ENCODE data around the gene CD6. TPM values are rescaled to one million over a fixed set of nuclear protein-coding genes. Genes with fewer than 3 reads are reported as not detected.
A peak's percentile ranks its signal among the peaks of the same experiment; 100 is the strongest.

The CD6 gene
- total RNA-seq, 1 donor from 2014 or later, result not detected

GRCh38 chr11:60994541-60995080 is 23.1 kb downstream of the CD6 start:
- Histone ChIP-seq H3K36me3 (ENCODE audit: control insufficient read depth, insufficient read depth, low read length) (no peaks in the 10 kb centered on the region), H3K27me3 (ENCODE audit: control insufficient read depth, insufficient read depth, low read length) (peaks cover 3% of the 10 kb centered on the region), H3K4me3 (ENCODE audit: low read depth, low read length) (no peak overlapping the region)
- TF ChIP-seq CTCF (IDR thresholded peaks at IDR 0.05; ENCODE audit: insufficient read depth, low read length, severe bottlenecking), result no peak
- no peak for FAIRE-seq
- no peak for DNase-seq (ENCODE audit: low read depth)

GRCh38 chr11:60995798-60996197 is 24.3 kb downstream of the CD6 start:
- no peak overlapping the region for H3K4me3 ChIP-seq (ENCODE audit: low read depth, low read length)
- no peak for TF ChIP-seq CTCF (IDR thresholded peaks at IDR 0.05; ENCODE audit: insufficient read depth, low read length, severe bottlenecking)
- FAIRE-seq (peak; percentile 62), DNase-seq (ENCODE audit: low read depth) (peak; percentile 31)
- H3K36me3 ChIP-seq (ENCODE audit: control insufficient read depth, insufficient read depth, low read length), result no peaks in the 10 kb centered on the region
- peaks cover 4% of the 10 kb centered on the region for H3K27me3 ChIP-seq (ENCODE audit: control insufficient read depth, insufficient read depth, low read length)

GRCh38 chr11:60996381-60997138 is 25.1 kb downstream of the CD6 start:
- Histone ChIP-seq H3K27me3 (ENCODE audit: control insufficient read depth, insufficient read depth, low read length) (peaks cover 4% of the 10 kb centered on the region), H3K4me3 (ENCODE audit: low read depth, low read length) (no peak overlapping the region), H3K36me3 (ENCODE audit: control insufficient read depth, insufficient read depth, low read length) (no peaks in the 10 kb centered on the region)
- TF ChIP-seq CTCF (IDR thresholded peaks at IDR 0.05; ENCODE audit: insufficient read depth, low read length, severe bottlenecking), result no peak
- DNase-seq (ENCODE audit: low read depth) (no peak), FAIRE-seq (no peak)

- H3K36me3 ChIP-seq (ENCODE audit: control insufficient read depth, insufficient read depth, low read length), result no peaks in the 10 kb centered on the region
- DNase-seq (ENCODE audit: low read depth), result no peak
- no peak for FAIRE-seq
- no peak for TF ChIP-seq CTCF (IDR thresholded peaks at IDR 0.05; ENCODE audit: insufficient read depth, low read length, severe bottlenecking)
- peaks cover 3% of the 10 kb centered on the region for H3K27me3 ChIP-seq (ENCODE audit: control insufficient read depth, insufficient read depth, low read length)
- no peak overlapping the region for H3K4me3 ChIP-seq (ENCODE audit: low read depth, low read length)
These were observed 28.9 kb downstream of the CD6 start for GRCh38 chr11:61000426-61000825.

- no peak for TF ChIP-seq CTCF (IDR thresholded peaks at IDR 0.05; ENCODE audit: insufficient read depth, low read length, severe bottlenecking)
- Histone ChIP-seq H3K36me3 (ENCODE audit: control insufficient read depth, insufficient read depth, low read length) (no peaks in the 10 kb centered on the region), H3K27me3 (ENCODE audit: control insufficient read depth, insufficient read depth, low read length) (peaks cover 3% of the 10 kb centered on the region), H3K4me3 (ENCODE audit: low read depth, low read length) (no peak overlapping the region)
- DNase-seq (ENCODE audit: low read depth), result no peak
- FAIRE-seq, result no peak
These were observed 30.5 kb downstream of the CD6 start for GRCh38 chr11:61001931-61002330.
